ENCODE measurements around the gene FNDC3B. TPM values are rescaled to one million over a fixed set of nuclear protein-coding genes. Genes with fewer than 3 reads are reported as not detected.

FNDC3B gene
- total RNA-seq, 1 experiment from 2014 or later, result 173 TPM

GRCh38 chr3:172371544-172371943, 332.2 kb downstream of the FNDC3B start:
- POLR2A ChIA-PET, result no interaction called here
- Histone ChIP-seq H3K36me3 (ENCODE audit: control insufficient read depth, insufficient read depth, low read length) (peaks cover 4% of the 10 kb centered on the region), H3K27me3 (ENCODE audit: control insufficient read depth, insufficient read depth, low read length) (no peaks in the 10 kb centered on the region), H3K27ac (ENCODE audit: low read length) (no peak overlapping the region), H3K9me3 (ENCODE audit: control insufficient read depth, insufficient read depth, low read depth, low read length) (no peaks in the 10 kb centered on the region), H3K4me3 (ENCODE audit: low read depth in 2 of 2, low read length in 2 of 2) (no peak overlapping the region), H3K4me1 (ENCODE audit: control insufficient read depth, insufficient read depth, low read length) (no peaks in the 10 kb centered on the region)
- DNase-seq (ENCODE audit: low read depth, low spot score) (no peak), ATAC-seq (no peak)
- TF ChIP-seq SIN3A (IDR thresholded peaks at IDR 0.05; ENCODE audit: borderline replicate concordance, insufficient read depth, low read depth, low read length) (no peak), POLR2AphosphoS5 (IDR thresholded peaks at IDR 0.05; ENCODE audit: low read depth, low read length) (no peak), TCF7L2 (IDR thresholded peaks at IDR 0.05; ENCODE audit: low read depth, low read length) (no peak), CTCF (IDR thresholded peaks at IDR 0.05) (no peak)
- TF ChIP-seq, protein P1, sequence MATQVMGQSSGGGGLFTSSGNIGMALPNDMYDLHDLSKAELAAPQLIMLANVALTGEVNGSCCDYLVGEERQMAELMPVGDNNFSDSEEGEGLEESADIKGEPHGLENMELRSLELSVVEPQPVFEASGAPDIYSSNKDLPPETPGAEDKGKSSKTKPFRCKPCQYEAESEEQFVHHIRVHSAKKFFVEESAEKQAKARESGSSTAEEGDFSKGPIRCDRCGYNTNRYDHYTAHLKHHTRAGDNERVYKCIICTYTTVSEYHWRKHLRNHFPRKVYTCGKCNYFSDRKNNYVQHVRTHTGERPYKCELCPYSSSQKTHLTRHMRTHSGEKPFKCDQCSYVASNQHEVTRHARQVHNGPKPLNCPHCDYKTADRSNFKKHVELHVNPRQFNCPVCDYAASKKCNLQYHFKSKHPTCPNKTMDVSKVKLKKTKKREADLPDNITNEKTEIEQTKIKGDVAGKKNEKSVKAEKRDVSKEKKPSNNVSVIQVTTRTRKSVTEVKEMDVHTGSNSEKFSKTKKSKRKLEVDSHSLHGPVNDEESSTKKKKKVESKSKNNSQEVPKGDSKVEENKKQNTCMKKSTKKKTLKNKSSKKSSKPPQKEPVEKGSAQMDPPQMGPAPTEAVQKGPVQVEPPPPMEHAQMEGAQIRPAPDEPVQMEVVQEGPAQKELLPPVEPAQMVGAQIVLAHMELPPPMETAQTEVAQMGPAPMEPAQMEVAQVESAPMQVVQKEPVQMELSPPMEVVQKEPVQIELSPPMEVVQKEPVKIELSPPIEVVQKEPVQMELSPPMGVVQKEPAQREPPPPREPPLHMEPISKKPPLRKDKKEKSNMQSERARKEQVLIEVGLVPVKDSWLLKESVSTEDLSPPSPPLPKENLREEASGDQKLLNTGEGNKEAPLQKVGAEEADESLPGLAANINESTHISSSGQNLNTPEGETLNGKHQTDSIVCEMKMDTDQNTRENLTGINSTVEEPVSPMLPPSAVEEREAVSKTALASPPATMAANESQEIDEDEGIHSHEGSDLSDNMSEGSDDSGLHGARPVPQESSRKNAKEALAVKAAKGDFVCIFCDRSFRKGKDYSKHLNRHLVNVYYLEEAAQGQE (IDR thresholded peaks at IDR 0.05; ENCODE audit: insufficient read depth in 1 of 2, low read depth in 2 of 2, low read length in 1 of 2), result no peak
- CTCF ChIA-PET, result no interaction called here
- in situ Hi-C loops (cut with HindIII; ENCODE audit: low pct_unique_long_range_greater_than_20kb, low sequenced_read_pairs) (no loop called here), intact Hi-C loops (cut with micrococcal nuclease; ENCODE audit: unreplicated experiment) (loop anchor here (10.0 kb wide), 1 partner anchor 293 kb away; no protein-coding TSS in a partner anchor)
- no TSS peak for BruUV-seq (replicated peaks)

DNA sequence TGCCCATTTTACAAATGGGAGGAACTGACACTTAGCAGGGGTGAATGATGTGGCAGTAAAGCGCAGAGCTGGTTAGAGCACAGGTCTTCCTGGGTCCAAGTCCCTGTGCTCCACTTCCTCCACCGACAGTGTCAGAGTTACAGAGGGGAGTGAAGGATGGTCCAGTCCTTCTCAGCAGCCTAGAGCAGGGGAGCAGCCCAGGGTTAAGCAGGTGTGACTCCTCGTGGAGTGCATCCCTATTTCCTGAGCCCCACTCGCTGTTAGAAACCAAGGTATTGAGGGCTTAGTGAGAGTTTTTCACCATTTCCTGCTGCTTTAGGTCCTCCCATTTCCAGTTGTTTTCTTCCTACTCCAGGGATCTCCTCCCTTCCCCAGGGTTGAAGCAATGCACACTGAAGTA, 333.5 kb downstream of the FNDC3B start:
- in situ Hi-C loops (cut with HindIII; ENCODE audit: low pct_unique_long_range_greater_than_20kb, low sequenced_read_pairs), result no loop called here
- BruUV-seq (replicated peaks), result no TSS peak
- intact Hi-C loops (cut with micrococcal nuclease; ENCODE audit: unreplicated experiment), result loop anchor here (10.0 kb wide), 1 partner anchor 292 kb away; no protein-coding TSS in a partner anchor
- CTCF ChIA-PET, result no interaction called here
- Histone ChIP-seq H3K27me3 (ENCODE audit: control insufficient read depth, insufficient read depth, low read length) (no peaks in the 10 kb centered on the region), H3K9me3 (ENCODE audit: control insufficient read depth, insufficient read depth, low read depth, low read length) (no peaks in the 10 kb centered on the region), H3K36me3 (ENCODE audit: control insufficient read depth, insufficient read depth, low read length) (peaks cover 17% of the 10 kb centered on the region), H3K4me1 (ENCODE audit: control insufficient read depth, insufficient read depth, low read length) (no peaks in the 10 kb centered on the region), H3K27ac (ENCODE audit: low read length) (no peak overlapping the region), H3K4me3 (ENCODE audit: low read depth in 2 of 2, low read length in 2 of 2) (no peak overlapping the region)
- DNase-seq (ENCODE audit: low read depth, low spot score), result no peak
- TF ChIP-seq CTCF (IDR thresholded peaks at IDR 0.05) (no peak), TCF7L2 (IDR thresholded peaks at IDR 0.05; ENCODE audit: low read depth, low read length) (no peak), POLR2AphosphoS5 (IDR thresholded peaks at IDR 0.05; ENCODE audit: low read depth, low read length) (no peak), SIN3A (IDR thresholded peaks at IDR 0.05; ENCODE audit: borderline replicate concordance, insufficient read depth, low read depth, low read length) (no peak)
- TF ChIP-seq, protein P1 (IDR thresholded peaks at IDR 0.05; ENCODE audit: insufficient read depth in 1 of 2, low read depth in 2 of 2, low read length in 1 of 2), result no peak
- POLR2A ChIA-PET, result no interaction called here
- peak; percentile 17; the same call in 1 of the 2 replicates for ATAC-seq
